H1 (cell line): ENCODE measurements around the gene EPRS1. TPM values are rescaled to one million over a fixed set of nuclear protein-coding genes. Genes with fewer than 3 reads are reported as not detected.

ENCODE experiments used
- CBX8 ChIP-seq: fragments of 300-800, 300-1000 bp; sonication (generic); IDR thresholded peaks from 2 replicates; pipeline ENCODE4 v1.7.1; 2016; ENCODE audit warnings: low read depth, low read length, borderline replicate concordance
- CREB1 ChIP-seq: IDR thresholded peaks from 2 replicates; pipeline ENCODE4 v1.6.1; 2012; ENCODE audit warnings: inconsistent platforms
- NRF1 ChIP-seq: IDR thresholded peaks from 2 replicates; pipeline ENCODE4 v1.6.1; 2011; ENCODE audit warnings: mild to moderate bottlenecking, low read depth, low read length, improper control_type of control experiment
- polyA plus RNA-seq, 7 experiments: library from polyadenylated mRNA; depleted of rRNA in 3 of 7; stranded (reverse) in 5 of 7; unstranded in 2 of 7; fragments of >200 nt in 5 of 7; fragments of 200-250 nt in 2 of 7; gene quantifications; 1 replicate in 5 of 7; 2 replicates in 1 of 7; 4 replicates in 1 of 7; pipeline versions ENCODE4 v1.2.1 to v1.2.3, GENCODE V29; 2011 to 2013; ENCODE audit warnings: missing spikeins in 2 of 7, mixed read lengths in 2 of 7
- total RNA-seq: library from RNA; stranded (reverse); fragmentation: NEBNext Ultra II Directional; extraction: Animal tissue kit (Norgen Biotek cat#: 25700); gene quantifications from 2 replicates; pipeline ENCODE4 v1.2.1, GENCODE V29; 2021
- TF ChIP-seq, protein P1 (sequence below): IDR thresholded peaks from 2 replicates; pipeline ENCODE4 v1.6.1; 2011; ENCODE audit warnings: low read depth, mild to moderate bottlenecking, low read length; ENCODE audit not compliant: insufficient read depth

The EPRS1 gene
- total and polyA plus RNA-seq, 2 of the 8 experiments (the other 6 are each of a cell fraction or from before 2014, with no cell fraction given): 38.4 to 171 TPM

DNA sequence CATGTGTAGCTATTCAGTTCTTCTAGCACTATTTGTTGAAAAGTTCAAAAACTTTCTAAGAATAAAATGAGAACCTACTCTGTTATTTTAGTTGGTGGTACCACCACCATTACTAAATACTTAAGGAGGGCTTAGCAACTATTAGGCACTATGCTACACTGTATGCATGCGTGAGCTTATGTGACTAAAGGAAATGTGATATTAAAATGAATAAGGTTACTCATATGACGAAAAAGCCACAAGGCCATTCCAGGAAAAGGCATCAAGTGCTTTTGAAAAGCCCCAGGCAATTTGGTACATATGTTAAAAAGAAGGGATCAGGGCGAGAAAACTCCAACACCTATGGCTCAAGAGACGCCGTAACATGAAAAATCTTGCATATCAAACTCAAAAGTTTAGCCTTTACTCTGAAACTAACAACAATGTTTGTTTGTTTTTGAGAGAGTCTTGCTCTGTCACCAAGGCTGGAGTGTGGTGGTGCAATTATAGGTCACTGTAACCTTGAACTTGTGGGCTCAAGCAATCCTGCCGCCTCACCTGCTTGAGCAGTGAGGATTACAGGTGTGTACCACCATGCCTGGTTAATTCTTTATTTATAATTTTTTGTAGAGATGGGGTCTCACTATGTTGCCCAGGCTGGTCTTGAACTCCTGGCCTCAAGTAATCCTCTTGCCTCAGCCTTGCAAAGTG, 42.5 kb downstream of the EPRS1 start (continued):
- TF ChIP-seq NRF1 (no peak), CBX8 (no peak), CREB1 (no peak)
- TF ChIP-seq, protein P1, sequence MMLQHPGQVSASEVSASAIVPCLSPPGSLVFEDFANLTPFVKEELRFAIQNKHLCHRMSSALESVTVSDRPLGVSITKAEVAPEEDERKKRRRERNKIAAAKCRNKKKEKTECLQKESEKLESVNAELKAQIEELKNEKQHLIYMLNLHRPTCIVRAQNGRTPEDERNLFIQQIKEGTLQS: no peak
